Chondrocyte (in vitro differentiated cells): Measurements from ENCODE around the gene CD300LD. TPM values are rescaled to one million over a fixed set of nuclear protein-coding genes. Genes with fewer than 3 reads are reported as not detected.

Experiments used
- DNase-seq: peaks from one replicate; pipeline ENCODE4 v3.0.0; 2021; ENCODE audit warnings: mixed read lengths, low spot score
- H3K27ac Mint-ChIP-seq: one replicate; pipeline ENCODE4 v1.8.0; 2021; ENCODE audit warnings: mild to moderate bottlenecking, moderate library complexity, mixed read lengths; ENCODE audit not compliant: unreplicated experiment
- H3K27me3 Mint-ChIP-seq: 2 replicates; pipeline ENCODE4 v1.8.0; 2021; ENCODE audit warnings: low read depth, mixed read lengths
- H3K36me3 Mint-ChIP-seq: 2 replicates; pipeline ENCODE4 v1.8.0; 2021; ENCODE audit warnings: low read depth, mixed read lengths
- H3K4me1 Mint-ChIP-seq: 2 replicates; pipeline ENCODE4 v1.8.0; 2021; ENCODE audit warnings: low read depth, mild to moderate bottlenecking, mixed read lengths
- H3K4me3 Mint-ChIP-seq: one replicate; pipeline ENCODE4 v1.8.0; 2021; ENCODE audit warnings: mild to moderate bottlenecking, moderate library complexity, mixed read lengths; ENCODE audit not compliant: unreplicated experiment
- H3K9me3 Mint-ChIP-seq: 2 replicates; pipeline ENCODE4 v1.8.0; 2021; ENCODE audit warnings: low read depth, mixed read lengths
- CTCF ChIP-seq: fragments of 200-600 bp; sonication (generic); IDR thresholded peaks from 2 replicates; pipeline ENCODE4 v1.5.0; 2021; ENCODE audit warnings: antibody characterized with exemption, mild to moderate bottlenecking, moderate library complexity
- total RNA-seq: library from RNA; stranded (reverse); gene quantifications from 3 replicates; pipeline ENCODE4 v1.2.1, GENCODE V29; 2021

The CD300LD gene
- total RNA-seq, 1 donor from 2014 or later: not detected

- Mint-ChIP-seq H3K27ac (peak overlapping the region; percentile 86), H3K4me3 (no peak overlapping the region), H3K36me3 (no peaks in the 10 kb centered on the region), H3K9me3 (peaks cover 4% of the 10 kb centered on the region), H3K27me3 (peaks cover 15% of the 10 kb centered on the region), H3K4me1 (peaks cover 24% of the 10 kb centered on the region)
- TF ChIP-seq CTCF: no peak
- no peak for DNase-seq
Measured at GRCh38 chr17:74568106-74568873, 23.8 kb downstream of the CD300LD start.

GRCh38 chr17:74567397-74567796, 24.7 kb downstream of the CD300LD start, which contains the start of gene CD300H:
TSS of gene CD300H (minus strand) at chr17:74567509.
- Mint-ChIP-seq H3K27me3 (peaks cover 15% of the 10 kb centered on the region), H3K4me3 (no peak within 1 kb of the TSS)

GRCh38 chr17:74566132-74566753, 25.8 kb downstream of the CD300LD start:
- Mint-ChIP-seq H3K27ac (no peak overlapping the region), H3K4me1 (peaks cover 24% of the 10 kb centered on the region), H3K9me3 (no peaks in the 10 kb centered on the region), H3K27me3 (peaks cover 24% of the 10 kb centered on the region), H3K4me3 (no peak overlapping the region), H3K36me3 (no peaks in the 10 kb centered on the region)
- TF ChIP-seq CTCF: peak; percentile 76
- no peak for DNase-seq

More at GRCh38 chr17:74567397-74567796, 24.7 kb downstream of the CD300LD start, which contains the start of gene CD300H:
- Mint-ChIP-seq H3K36me3 (no peaks in the 10 kb centered on the region), H3K27ac (peak within 1 kb of the TSS; percentile 86), H3K4me1 (peaks cover 24% of the 10 kb centered on the region), H3K9me3 (peaks cover 4% of the 10 kb centered on the region)
- DNase-seq: no peak
- no peak for TF ChIP-seq CTCF

GRCh38 chr17:74565126-74565525, 27.0 kb downstream of the CD300LD start:
- no peaks in the 10 kb centered on the region for H3K9me3 Mint-ChIP-seq
- no peak overlapping the region for H3K27ac Mint-ChIP-seq
- no peak overlapping the region for H3K4me3 Mint-ChIP-seq

More at GRCh38 chr17:74565126-74565525, 27.0 kb downstream of the CD300LD start:
- TF ChIP-seq CTCF: no peak
- Mint-ChIP-seq H3K27me3 (peaks cover 31% of the 10 kb centered on the region), H3K4me1 (peaks cover 21% of the 10 kb centered on the region), H3K36me3 (no peaks in the 10 kb centered on the region)
- no peak for DNase-seq
